Endothelial cell of umbilical vein (primary cell): ENCODE data around the gene TXNL4B. TPM values are rescaled to one million over a fixed set of nuclear protein-coding genes. Genes with fewer than 3 reads are reported as not detected.

Experiments
- BruUV-seq: library from RNA; stranded (reverse); fragments of 400-500 nt; replicated peaks from 2 replicates; lab custom pipeline; 2021; lab: Mats Ljungman, UMichigan
- CTCF ChIA-PET: fragments of 300-600, 350-600 bp; sonication (Branson Sonifier 250); formaldehyde crosslinking; loops from one replicate; lab custom pipeline; 2021; ENCODE audit warnings: antibody characterized with exemption, inconsistent platforms; lab: Charles Lee
- POLR2A ChIA-PET: fragments of 300-600, 350-600 bp; sonication (Branson Sonifier 250); formaldehyde crosslinking; loops from one replicate; lab custom pipeline; 2021; ENCODE audit warnings: antibody characterized with exemption, inconsistent platforms; lab: Charles Lee
- DNase-seq: peaks from one replicate; pipeline ENCODE4 v3.0.0-alpha.2; 2011; ENCODE audit warnings: low read depth, low spot score
- FAIRE-seq: peaks from 2 replicates; lab custom pipeline; 2011; peaks lifted over from hg19 to GRCh38; lab: Jason Lieb, UNC
- H2AFZ ChIP-seq: 2 replicates; pipeline ENCODE4 v1.6.0; 2012; ENCODE audit warnings: low read depth, low read length, control low read depth, inconsistent platforms
- H3K27ac ChIP-seq: 2 replicates; pipeline ENCODE4 v1.5.1; 2011; ENCODE audit warnings: low read depth, mild to moderate bottlenecking, control low read depth, low read length, moderate library complexity; ENCODE audit not compliant: insufficient read depth
- H3K27me3 ChIP-seq, 2 experiments: 2 replicates each; pipeline versions ENCODE4 v1.6.0 to v1.6.1; 2011; ENCODE audit warnings: low read length in 2 of 2, mixed read lengths in 1 of 2; ENCODE audit not compliant: control insufficient read depth in 2 of 2, insufficient read depth in 2 of 2
- H3K36me3 ChIP-seq, 2 experiments: 2 replicates in 1 of 2; 3 replicates in 1 of 2; pipeline ENCODE4 v1.5.1; 2011; ENCODE audit warnings: low read length in 2 of 2, mild to moderate bottlenecking in 1 of 2, moderate library complexity in 1 of 2; ENCODE audit not compliant: control insufficient read depth in 2 of 2, insufficient read depth in 2 of 2; ENCODE audit errors: extremely low read depth in 1 of 2
- H3K4me1 ChIP-seq: 3 replicates; pipeline ENCODE4 v1.5.1; 2011; ENCODE audit warnings: mild to moderate bottlenecking, low read length; ENCODE audit not compliant: control insufficient read depth, insufficient read depth; ENCODE audit errors: extremely low read depth
- H3K4me2 ChIP-seq: 2 replicates; pipeline ENCODE4 v1.6.1; 2011; ENCODE audit warnings: low read length, control low read depth, mixed read lengths; ENCODE audit not compliant: insufficient read depth
- H3K4me3 ChIP-seq, 3 experiments: fragments of 200-600 bp in 1 of 3; sonication (generic), shearing (Covaris generic) in 1 of 3; replicated peaks in 1 of 3; 2 replicates each; pipeline ENCODE4 v1.5.1; 2011 to 2016; ENCODE audit warnings: control low read depth in 3 of 3, low read length in 3 of 3, mild to moderate bottlenecking in 2 of 3, inconsistent platforms in 1 of 3, low read depth in 1 of 3, moderate library complexity in 1 of 3; ENCODE audit not compliant: insufficient read depth in 1 of 3
- H3K79me2 ChIP-seq: 2 replicates; pipeline ENCODE4 v1.6.0; 2012; ENCODE audit warnings: low read length, inconsistent platforms; ENCODE audit not compliant: control insufficient read depth, insufficient read depth
- H3K9ac ChIP-seq: replicated peaks from 2 replicates; pipeline ENCODE3; 2011; ENCODE audit warnings: low read length, control low read depth; ENCODE audit not compliant: insufficient read depth; ENCODE audit errors: extremely low read depth
- H3K9me1 ChIP-seq: replicated peaks from 3 replicates; pipeline ENCODE4 v1.6.0; 2011; ENCODE audit warnings: mild to moderate bottlenecking, low read length; ENCODE audit not compliant: control insufficient read depth, insufficient read depth; ENCODE audit errors: extremely low read depth
- H3K9me3 ChIP-seq: replicated peaks from 2 replicates; pipeline ENCODE4 v1.5.1; 2012; ENCODE audit warnings: low read length, inconsistent platforms; ENCODE audit not compliant: control insufficient read depth, insufficient read depth
- H4K20me1 ChIP-seq: replicated peaks from 2 replicates; pipeline ENCODE3; 2011; ENCODE audit warnings: mild to moderate bottlenecking, low read length; ENCODE audit not compliant: control insufficient read depth, insufficient read depth; ENCODE audit errors: extremely low read depth
- CTCF ChIP-seq, 2 donors: IDR thresholded peaks; 1 replicate in 1 of 2; 2 replicates in 1 of 2; pipeline ENCODE4 v1.5.1; 2011; ENCODE audit warnings: low read length in 2 of 2, mild to moderate bottlenecking in 2 of 2, moderate library complexity in 2 of 2, control low read depth in 1 of 2, inconsistent platforms in 1 of 2, low read depth in 1 of 2; ENCODE audit not compliant: insufficient read depth in 1 of 2; ENCODE audit errors: extremely low read depth in 1 of 2
- EZH2 ChIP-seq: IDR thresholded peaks from 2 replicates; pipeline ENCODE4 v1.6.1; 2012; ENCODE audit warnings: borderline replicate concordance, low read depth, mild to moderate bottlenecking, moderate library complexity, low read length, inconsistent platforms; ENCODE audit not compliant: severe bottlenecking
- FOS ChIP-seq: IDR thresholded peaks from 2 replicates; pipeline ENCODE4 v1.6.1; 2011; ENCODE audit warnings: mild to moderate bottlenecking, low read length, moderate library complexity, borderline replicate concordance; ENCODE audit not compliant: insufficient read depth
- GATA2 ChIP-seq: IDR thresholded peaks from 2 replicates; pipeline ENCODE4 v1.7.0; 2011; ENCODE audit warnings: low read depth, mild to moderate bottlenecking, moderate library complexity, mixed read lengths, low read length; ENCODE audit not compliant: insufficient read length, insufficient read depth
- JUN ChIP-seq: IDR thresholded peaks from 2 replicates; pipeline ENCODE4 v1.6.1; 2011; ENCODE audit warnings: borderline replicate concordance, low read depth; ENCODE audit not compliant: insufficient read length, insufficient read depth
- MAX ChIP-seq: IDR thresholded peaks from 2 replicates; pipeline ENCODE4 v1.6.1; 2011; ENCODE audit not compliant: insufficient read depth, insufficient read length
- MYC ChIP-seq: IDR thresholded peaks from one replicate; pipeline ENCODE4 v1.6.1; 2011; ENCODE audit warnings: mild to moderate bottlenecking, low read depth, low read length
- POLR2A ChIP-seq: IDR thresholded peaks from 2 replicates; pipeline ENCODE4 v1.6.1; 2012; ENCODE audit warnings: low read depth, mild to moderate bottlenecking, control low read depth, low read length
- POLR2AphosphoS5 ChIP-seq: IDR thresholded peaks from 2 replicates; pipeline ENCODE4 v1.6.1; 2012; ENCODE audit warnings: low read depth, mild to moderate bottlenecking, control low read depth, low read length, moderate library complexity; ENCODE audit not compliant: insufficient read depth
- dilution Hi-C: fragments of 300-500 bp; cut with MboI; formaldehyde crosslinking; loops from one replicate; pipeline ENCODE4 v1.15.0; 2019; ENCODE audit warnings: low sequenced_read_pairs; ENCODE audit not compliant: extremely low pct_ligation_motif_present
- intact Hi-C: fragments of 100-400 bp; cut with micrococcal nuclease; formaldehyde crosslinking; loops from one replicate; pipeline ENCODE4 v1.10.0; 2022
- polyA plus RNA-seq, 4 experiments: library from polyadenylated mRNA; depleted of rRNA in 3 of 4; stranded (reverse) in 3 of 4; unstranded in 1 of 4; fragments of >200 nt; gene quantifications; 2 replicates each; pipeline versions ENCODE4 v1.2.1 to v1.2.3, GENCODE V29; 2011 to 2012; ENCODE audit warnings: missing spikeins in 1 of 4
- total RNA-seq: library from RNA; stranded (reverse); gene quantifications from 2 replicates; pipeline ENCODE4 v1.2.3, GENCODE V29; 2021

Gene TXNL4B
- total and polyA plus RNA-seq, 2 donors (not counting 3 experiments of a cell fraction or from before 2014, with no cell fraction given), result 10.0 to 12.7 TPM

DNA sequence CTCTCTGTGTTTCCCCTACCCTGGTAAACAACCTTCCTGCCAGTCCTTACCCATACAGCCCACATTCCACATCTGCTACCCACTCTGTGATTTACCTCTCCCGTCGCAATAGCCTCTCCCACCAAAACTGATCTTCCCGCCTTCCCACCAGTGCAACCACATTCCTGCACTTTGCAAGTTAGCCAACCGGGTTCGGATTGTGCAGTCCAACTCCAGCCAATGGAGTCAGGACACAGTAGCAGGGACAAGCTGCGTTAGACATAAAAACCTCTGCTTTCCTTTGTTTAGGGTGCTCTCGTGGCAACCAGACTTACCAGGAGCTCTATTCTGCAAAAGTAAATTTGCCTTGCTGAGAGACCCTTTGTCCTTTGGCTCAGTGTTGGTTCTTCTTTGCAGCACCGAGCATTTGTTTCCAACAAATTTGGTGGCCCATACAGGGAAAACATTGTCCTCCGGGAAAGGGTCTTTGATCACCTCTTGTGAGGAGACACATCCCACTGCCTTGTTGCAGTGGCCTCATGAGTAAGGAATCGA, 29.0 kb downstream of the TXNL4B start:
- no peaks in the 10 kb centered on the region for H3K9me3 ChIP-seq
- TF ChIP-seq CTCF (IDR thresholded peaks at IDR 0.05; ENCODE audit: extremely low read depth in 1 of 2, insufficient read depth in 1 of 2, low read depth in 1 of 2, low read length in 2 of 2) (no peak), FOS (no peak), GATA2 (no peak), JUN (no peak), MAX (no peak), MYC (no peak), POLR2AphosphoS5 (no peak), EZH2 (no peak), POLR2A (no peak)
- no peak overlapping the region for H3K4me3 ChIP-seq
- no peaks in the 10 kb centered on the region for H3K79me2 ChIP-seq
- no peaks in the 10 kb centered on the region for H3K36me3 ChIP-seq
- H4K20me1 ChIP-seq, result no peaks in the 10 kb centered on the region
- dilution Hi-C loops, result no loop called here
- no peak overlapping the region for H3K4me2 ChIP-seq
- no peak overlapping the region for H2AFZ ChIP-seq
- no peaks in the 10 kb centered on the region for H3K4me1 ChIP-seq
- no peaks in the 10 kb centered on the region for H3K9me1 ChIP-seq
- FAIRE-seq (no peak), DNase-seq (no peak)
- H3K9ac ChIP-seq, result no peak overlapping the region
- ChIA-PET POLR2A (no interaction called here), CTCF (no interaction called here)
- peaks cover 0 to 1% of the 10 kb centered on the region in 2 experiments for H3K27me3 ChIP-seq
- no peak overlapping the region for H3K27ac ChIP-seq
- no TSS peak for BruUV-seq
- intact Hi-C loops, result loop anchor here (10.0 kb wide), 1 partner anchor 1890 kb away; no protein-coding TSS in a partner anchor
